Inflammatory macrophage treated with lipopolysaccharide for 4 hours (primary cell): ENCODE results near the gene CD200.

Experiments
- DNase-seq: peaks from one replicate; pipeline ENCODE4 v3.0.0-alpha.2; 2020

The CD200 gene

DNA sequence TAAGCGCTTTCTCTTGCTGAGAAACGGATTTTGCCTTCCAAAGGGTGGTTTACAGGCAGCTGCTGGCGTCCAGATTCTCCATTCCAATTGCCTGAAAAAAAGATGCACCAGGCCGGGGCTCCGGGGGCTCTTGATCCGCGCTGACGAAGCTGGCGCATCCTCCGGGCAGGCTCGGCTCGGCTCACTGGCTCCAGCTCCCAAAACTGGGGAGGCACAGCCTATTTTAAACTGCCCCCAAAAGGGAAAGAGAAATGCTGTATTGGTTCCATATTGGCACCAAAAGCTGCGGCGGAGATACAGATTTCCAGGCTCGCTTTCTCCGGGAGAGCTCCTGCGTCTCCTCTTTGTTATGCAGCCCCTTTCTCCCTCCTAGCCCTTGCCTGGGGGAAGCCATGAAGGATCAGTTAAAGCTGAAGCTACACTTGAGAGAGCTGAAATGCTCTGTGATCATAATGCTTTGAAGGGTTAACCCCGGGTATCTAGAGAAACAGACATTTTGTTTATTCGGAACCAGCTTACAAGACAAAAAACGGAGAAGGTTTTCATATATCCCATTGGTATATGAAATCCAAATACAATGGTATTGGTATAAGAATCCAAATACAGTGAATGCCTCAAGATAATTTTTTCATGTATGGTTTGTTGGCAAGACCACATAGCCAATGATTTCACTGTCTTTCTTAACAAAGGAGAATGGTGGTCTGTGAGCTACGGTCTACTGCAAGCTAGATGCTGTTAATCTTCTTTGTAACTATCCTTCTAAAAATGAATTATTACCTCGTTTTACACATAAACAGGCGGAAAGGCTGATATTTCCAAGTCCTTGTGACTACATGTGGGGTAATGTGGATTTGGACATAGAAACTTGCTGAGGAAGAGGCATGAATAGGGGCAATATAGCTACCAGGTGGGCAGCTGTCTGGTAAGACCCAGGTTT, 693 bp downstream of the CD200 start:
- no peak for DNase-seq

DNA sequence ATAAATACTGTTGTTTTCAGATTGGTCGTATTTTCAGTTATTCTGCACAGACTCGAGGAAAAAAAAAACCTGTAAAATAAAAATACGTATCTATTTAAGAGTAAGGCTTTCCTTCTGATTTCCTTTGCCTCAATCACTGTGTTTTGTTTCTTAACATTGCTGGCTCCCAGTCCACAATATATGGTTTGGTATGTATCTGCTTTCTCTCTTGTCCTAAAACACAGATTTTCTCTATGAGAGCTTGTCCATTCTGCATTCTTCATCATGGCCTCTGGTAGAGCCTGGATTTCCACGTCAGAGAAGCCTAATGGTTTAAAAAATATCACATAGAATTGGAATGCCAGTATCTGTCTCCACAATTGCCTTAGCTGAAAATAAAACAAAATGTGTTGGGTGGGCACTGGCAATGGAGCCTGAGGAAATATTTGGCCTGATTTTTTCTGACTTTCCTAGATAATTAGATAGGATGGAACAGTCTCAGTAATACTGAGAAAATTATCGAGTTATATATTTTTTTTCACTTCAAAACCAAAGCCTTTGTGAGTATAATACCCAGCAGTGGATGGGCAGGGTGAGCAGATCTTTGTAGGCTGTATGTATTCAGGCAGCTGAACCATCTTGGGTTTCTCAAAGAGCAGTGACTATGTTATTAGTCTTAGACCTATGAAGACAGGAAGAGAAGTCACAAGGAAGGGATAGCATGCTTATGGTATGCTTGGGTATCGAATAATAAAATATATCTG, 1.9 kb downstream of the CD200 start:
- DNase-seq: no peak

DNA sequence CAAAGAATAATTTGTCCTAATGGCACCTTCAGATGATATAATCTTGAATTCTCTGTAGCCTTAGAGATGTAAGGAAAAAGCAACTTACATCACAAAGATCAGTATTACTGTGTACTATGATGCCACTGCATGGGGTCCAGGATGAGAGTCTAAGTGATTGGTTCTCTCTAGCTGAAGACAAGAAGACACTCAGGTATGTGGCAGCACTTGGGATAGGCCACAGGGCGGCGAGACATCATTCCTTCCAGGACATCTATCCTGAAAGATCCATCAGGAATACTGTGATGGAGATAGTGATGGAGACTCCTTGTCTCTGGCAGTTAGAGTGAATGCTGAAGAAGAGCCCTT, 2.5 kb downstream of the CD200 start:
- DNase-seq: no peak

- DNase-seq: no peak
Observed at GRCh38 chr3:112338021-112338726, 5.2 kb downstream of the CD200 start.

GRCh38 chr3:112338727-112339056, 5.7 kb downstream of the CD200 start:
- DNase-seq: no peak

DNA sequence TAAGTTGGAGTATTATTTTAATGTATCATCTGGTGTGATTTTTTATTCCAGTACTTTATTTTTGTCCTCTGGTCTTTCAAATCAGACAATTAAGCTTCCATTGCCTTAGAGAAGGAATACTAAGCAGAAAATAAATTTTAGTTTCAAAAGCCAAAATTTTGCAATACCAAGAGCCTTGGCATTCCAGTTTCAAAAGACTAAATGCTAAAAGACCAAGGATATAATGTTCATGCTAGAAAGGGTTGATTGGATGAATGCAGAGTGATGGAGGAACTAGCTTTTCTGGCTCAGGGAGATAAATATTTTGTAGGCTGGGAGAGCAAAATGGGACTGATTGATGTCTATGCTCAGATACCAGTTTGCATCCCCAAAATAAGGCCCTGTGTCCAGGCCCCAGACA, 6.2 kb downstream of the CD200 start:
- DNase-seq: no peak

DNA sequence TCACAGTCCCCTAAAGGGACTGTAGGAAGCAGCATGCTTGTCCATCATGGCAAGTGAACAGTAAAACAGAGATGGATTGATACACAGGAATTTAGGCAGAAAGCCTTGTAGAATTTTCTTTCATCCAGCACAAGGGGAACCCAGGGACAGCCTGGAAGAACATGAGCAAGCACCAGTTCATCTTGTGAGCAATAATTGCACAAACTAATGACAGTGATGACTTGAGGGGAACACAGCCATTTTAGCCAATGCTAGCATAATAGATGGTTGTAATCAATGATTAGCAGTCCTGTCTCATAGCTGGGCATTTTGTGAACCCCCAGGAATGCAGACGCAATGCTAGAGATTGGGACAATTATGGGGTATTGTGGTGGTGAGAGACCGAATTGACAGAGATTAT, 6.7 kb downstream of the CD200 start:
- no peak for DNase-seq

DNA sequence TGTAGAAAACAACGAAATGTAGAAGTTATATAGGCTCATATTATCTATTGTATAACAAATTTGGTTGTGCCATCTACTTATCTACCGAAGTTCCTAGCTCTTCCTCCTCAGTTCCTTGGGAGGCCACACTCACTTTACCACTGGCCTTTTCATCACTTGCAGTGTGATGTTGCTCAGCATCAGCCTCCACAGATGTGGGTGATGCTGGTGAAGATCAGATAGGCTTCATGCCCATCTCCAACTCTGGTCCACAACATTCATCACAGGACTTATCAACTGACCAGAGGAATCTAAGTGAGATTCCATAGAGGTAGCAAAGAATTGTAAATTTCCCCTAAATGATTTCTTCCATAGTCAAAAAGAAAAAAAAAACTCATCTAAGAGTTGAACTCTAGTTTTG, 8.4 kb downstream of the CD200 start:
- DNase-seq: no peak

DNA sequence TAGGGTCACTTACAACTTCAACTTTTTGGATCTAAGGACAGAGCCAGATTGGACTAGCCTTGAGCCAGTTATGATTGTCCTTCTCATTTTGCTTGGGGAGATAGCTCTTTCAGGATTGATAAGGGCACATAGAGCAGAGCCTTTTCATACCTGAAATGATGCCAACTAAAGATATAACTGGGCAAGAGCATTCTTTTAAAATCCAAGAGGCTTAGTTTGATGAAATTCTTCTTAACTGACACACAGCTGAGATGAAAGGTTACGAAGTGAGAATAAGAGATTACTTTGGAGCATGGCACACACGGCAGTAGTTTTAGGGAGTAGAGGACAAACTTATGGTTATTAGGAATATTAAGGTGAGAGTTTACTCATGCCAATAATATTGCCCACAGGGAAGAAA, 12.7 kb downstream of the CD200 start:
- no peak for DNase-seq

DNA sequence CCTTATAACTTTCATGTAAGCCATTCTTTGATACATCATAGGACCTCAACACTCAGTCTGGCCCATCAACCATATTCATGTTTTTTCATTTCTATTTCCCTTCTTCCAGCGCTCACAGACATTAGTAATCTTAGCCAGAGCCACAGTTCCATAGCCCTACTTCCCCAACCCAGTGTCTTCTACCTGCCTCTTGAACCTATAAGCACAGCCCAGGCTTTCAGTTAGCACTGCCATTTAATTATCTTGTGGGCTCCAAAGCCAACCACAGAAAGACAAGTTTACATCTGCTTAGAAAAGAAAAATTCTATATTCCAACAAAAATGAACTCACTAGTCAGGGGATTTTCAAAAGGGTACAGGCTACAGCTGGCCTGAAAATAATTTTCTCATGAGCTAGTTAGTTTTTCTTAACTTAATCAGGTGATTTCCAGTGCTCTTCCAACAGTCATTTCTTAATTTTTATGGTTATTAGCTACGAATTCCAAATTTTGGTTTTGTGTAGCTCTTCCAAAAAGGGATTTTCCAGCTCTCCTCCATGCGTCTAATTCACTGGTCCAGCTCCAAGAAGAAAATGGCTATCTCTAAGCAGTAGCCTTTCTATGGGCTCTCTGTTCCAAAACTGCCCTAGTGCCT, 13.7 kb downstream of the CD200 start:
- no peak for DNase-seq

DNA sequence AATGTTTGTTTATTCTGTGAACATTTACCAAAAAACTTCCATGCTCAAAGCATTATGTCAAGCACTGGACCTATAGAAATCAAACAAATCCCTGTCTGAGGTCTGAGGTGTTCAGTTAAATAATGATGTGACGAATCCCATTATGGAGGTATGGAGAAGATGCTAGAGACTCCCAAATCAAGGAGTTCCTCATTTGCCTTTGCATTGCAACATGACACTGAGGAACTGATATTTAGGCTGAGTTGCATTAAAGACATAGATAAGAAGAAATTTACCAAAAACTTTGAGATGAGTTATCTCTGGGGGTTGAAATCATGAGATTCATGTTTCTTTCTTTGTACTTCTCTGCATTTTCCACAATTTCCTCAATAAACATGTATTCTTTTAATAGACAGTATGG, 16.0 kb downstream of the CD200 start:
- DNase-seq: peak; percentile 45

- DNase-seq: no peak
Observed at GRCh38 chr3:112349557-112349956, 16.6 kb downstream of the CD200 start.

DNA sequence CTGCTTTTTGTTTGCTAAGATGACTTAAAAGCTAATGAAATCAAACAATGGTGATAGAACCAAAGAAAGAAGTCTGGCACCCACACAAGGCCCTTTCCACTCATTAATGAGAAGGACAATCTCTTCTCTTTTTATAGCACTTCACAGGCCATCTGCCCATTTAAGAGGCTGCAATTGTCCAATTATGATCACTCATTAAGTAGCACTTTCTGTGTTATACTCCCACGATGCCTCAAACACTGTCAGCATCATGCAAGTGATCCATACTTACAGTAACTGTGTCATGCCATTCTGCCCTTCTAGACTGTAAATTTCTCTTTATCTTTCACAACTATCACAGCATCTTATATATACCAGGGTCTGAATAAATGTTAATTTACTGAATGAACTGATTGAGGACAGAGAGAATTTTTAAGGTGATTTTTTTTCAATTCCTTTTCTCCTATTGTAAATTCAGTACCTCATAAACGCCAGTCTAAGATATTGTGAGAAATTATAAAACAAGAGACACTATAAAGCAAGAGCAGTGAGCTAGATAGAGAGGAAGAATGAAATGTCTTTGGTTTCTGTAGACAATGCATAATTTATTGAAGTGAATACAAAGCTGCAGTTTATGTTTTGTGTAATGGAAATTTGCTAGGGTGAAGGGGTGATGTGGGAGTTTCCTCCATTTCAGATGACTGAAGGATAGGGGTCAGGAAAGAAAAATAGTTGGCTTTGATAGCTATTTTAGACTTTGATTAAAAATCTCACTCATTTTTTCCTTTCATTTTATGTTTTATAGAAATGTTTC, 17.3 kb downstream of the CD200 start:
- DNase-seq: no peak

DNA sequence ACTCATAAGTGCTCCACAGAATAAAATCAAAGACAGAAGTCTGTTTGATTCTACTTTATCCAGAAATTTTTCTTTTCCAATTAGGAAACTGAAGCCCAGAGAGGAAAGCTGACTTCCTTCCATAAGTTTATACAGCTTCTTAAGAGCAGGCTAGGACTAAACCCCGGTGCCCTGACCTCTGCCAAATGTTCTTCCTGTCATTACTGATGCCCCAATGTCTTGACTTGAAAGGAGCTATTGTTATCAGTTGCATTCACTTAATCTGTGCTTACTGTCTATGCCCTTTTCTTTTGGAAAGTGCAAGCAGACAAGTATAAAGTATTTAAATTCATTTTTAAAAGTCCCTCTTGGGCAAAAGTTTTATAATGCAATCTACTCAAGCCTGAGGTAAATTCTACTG, 18.1 kb downstream of the CD200 start:
- DNase-seq: no peak

DNA sequence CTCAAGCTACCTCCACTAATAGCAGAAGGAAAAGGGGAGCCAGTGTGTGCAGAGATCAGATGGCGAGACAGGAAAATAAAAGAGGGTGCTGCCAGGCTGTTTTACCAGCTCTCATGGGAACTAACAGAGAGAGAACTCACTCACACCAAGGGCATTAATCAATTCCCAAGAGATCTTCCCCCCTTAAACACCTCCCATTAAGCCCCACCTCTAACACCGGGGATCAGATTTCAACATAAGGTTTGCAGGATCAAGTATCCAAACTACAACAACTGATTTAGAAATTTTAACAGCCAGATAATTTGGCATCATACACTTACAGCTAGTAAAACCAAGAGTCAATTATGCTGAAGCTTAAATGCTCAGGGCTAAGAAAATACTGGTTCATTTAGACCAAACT, 18.9 kb downstream of the CD200 start:
- no peak for DNase-seq

GRCh38 chr3:112352720-112353119, 19.8 kb downstream of the CD200 start:
- no peak for DNase-seq

GRCh38 chr3:112353365-112353764, 20.4 kb downstream of the CD200 start:
- no peak for DNase-seq

- no peak for DNase-seq
Observed at GRCh38 chr3:112354642-112355306, 21.8 kb downstream of the CD200 start.

GRCh38 chr3:112355307-112355687, 22.3 kb downstream of the CD200 start:
- peak; percentile 12 for DNase-seq

- peak; percentile 49 for DNase-seq
Observed at GRCh38 chr3:112357930-112358780, 25.2 kb downstream of the CD200 start.

- no peak for DNase-seq
Observed at GRCh38 chr3:112360561-112360960, 27.6 kb downstream of the CD200 start.
